HepG2 (cell line): Measurements from ENCODE around the gene CDK5RAP2. TPM values are rescaled to one million over a fixed set of nuclear protein-coding genes. Genes with fewer than 3 reads are reported as not detected.

Experiments
- HIVEP1 ChIP-seq: sonication (generic); formaldehyde crosslinking; IDR thresholded peaks from 2 replicates; pipeline ENCODE4 v1.4.0; 2020; ENCODE audit warnings: mild to moderate bottlenecking, missing genetic modification reagents
- KLF11 ChIP-seq: IDR thresholded peaks from 2 replicates; pipeline ENCODE4 v1.6.1; 2016; ENCODE audit warnings: missing compliant biosample characterization
- MYPOP ChIP-seq: sonication (generic); formaldehyde crosslinking; IDR thresholded peaks from 2 replicates; pipeline ENCODE4 v1.8.1; 2023; ENCODE audit warnings: mild to moderate bottlenecking, moderate library complexity, missing genetic modification reagents
- NCOA1 ChIP-seq: sonication (generic); formaldehyde crosslinking; IDR thresholded peaks from 2 replicates; pipeline ENCODE4 v1.9.0; 2021; ENCODE audit warnings: missing genetic modification reagents
- PRPF4 ChIP-seq: fragments of 200-400 bp; formaldehyde crosslinking; IDR thresholded peaks from 2 replicates; pipeline ENCODE4 v1.6.1; 2016; ENCODE audit warnings: low read length, low read depth; ENCODE audit not compliant: poor library complexity, severe bottlenecking
- SMAD3 ChIP-seq: sonication (generic); formaldehyde crosslinking; IDR thresholded peaks from 2 replicates; pipeline ENCODE4 v1.4.0; 2020; ENCODE audit warnings: missing genetic modification reagents
- THAP7 ChIP-seq: sonication (generic); formaldehyde crosslinking; IDR thresholded peaks from 2 replicates; pipeline ENCODE4 v1.8.1; 2023; ENCODE audit warnings: mild to moderate bottlenecking, missing genetic modification reagents
- YY1 ChIP-seq: IDR thresholded peaks from 2 replicates; pipeline ENCODE4 v1.6.1; 2011; ENCODE audit warnings: low read length, low read depth, moderate library complexity, mild to moderate bottlenecking; ENCODE audit not compliant: insufficient read depth, insufficient replicate concordance
- ZBTB40 ChIP-seq, 2 experiments: fragments of 450-650 bp in 1 of 2; sonication (generic) in 1 of 2; formaldehyde crosslinking in 1 of 2; IDR thresholded peaks; 2 replicates each; pipeline versions ENCODE4 v1.6.1 to v1.8.0; 2016 to 2022; ENCODE audit warnings: antibody characterized with exemption in 1 of 2, mild to moderate bottlenecking in 1 of 2, missing genetic modification reagents in 1 of 2
- ZBTB7B ChIP-seq: sonication (generic); formaldehyde crosslinking; IDR thresholded peaks from 2 replicates; pipeline ENCODE4 v1.4.0; 2020; ENCODE audit warnings: missing genetic modification reagents
- ZC3H4 ChIP-seq: sonication (generic); formaldehyde crosslinking; IDR thresholded peaks from 2 replicates; pipeline ENCODE4 v1.4.0; 2020; ENCODE audit warnings: missing genetic modification reagents, borderline replicate concordance
- ZFP41 ChIP-seq: sonication (generic); formaldehyde crosslinking; IDR thresholded peaks from 2 replicates; pipeline ENCODE4 v1.4.0; 2020; ENCODE audit warnings: mild to moderate bottlenecking, missing genetic modification reagents, borderline replicate concordance
- ZNF414 ChIP-seq: sonication (generic); formaldehyde crosslinking; IDR thresholded peaks from 2 replicates; pipeline ENCODE4 v1.5.0; 2020; ENCODE audit warnings: missing genetic modification reagents
- ZNF546 ChIP-seq: sonication (generic); formaldehyde crosslinking; conservative IDR thresholded peaks from 2 replicates; pipeline ENCODE4 v1.8.1; 2023; ENCODE audit warnings: mild to moderate bottlenecking, missing genetic modification reagents
- ZNF691 ChIP-seq: sonication (generic); formaldehyde crosslinking; IDR thresholded peaks from 2 replicates; pipeline ENCODE4 v1.4.0; 2020; ENCODE audit warnings: missing genetic modification reagents, low read depth, mild to moderate bottlenecking, borderline replicate concordance
- polyA plus RNA-seq, 8 experiments: library from polyadenylated mRNA; depleted of rRNA in 3 of 8; stranded (reverse) in 7 of 8; unstranded in 1 of 8; fragments of >200 nt; fragmentation: Illumina TruSeq in 4 of 8; extraction: Trizol in 4 of 8; gene quantifications; 2 replicates each; pipeline versions ENCODE4 v1.2.1 to v1.2.3, GENCODE V29; 2011 to 2016; ENCODE audit warnings: low read depth in 4 of 8, missing spikeins in 1 of 8, mixed read lengths in 1 of 8; ENCODE audit not compliant: insufficient read depth in 1 of 8
- total RNA-seq, 5 experiments: library from RNA; depleted of rRNA; stranded (reverse); fragments of >200 nt; fragmentation: Illumina TruSeq; extraction: Trizol; gene quantifications; 2 replicates each; pipeline ENCODE4 v1.2.3, GENCODE V29; 2016; ENCODE audit warnings: low read depth in 1 of 5

Gene CDK5RAP2
- total and polyA plus RNA-seq, 2 of the 13 experiments (the other 11 are each of a cell fraction or from before 2014, with no cell fraction given) = 31.8 to 42.2 TPM

- TF ChIP-seq MYPOP (CRISPR knock-in tag) (no peak), PRPF4 (no peak), NCOA1 (CRISPR knock-in tag) (no peak), THAP7 (CRISPR knock-in tag) (peak; percentile 64; the same call in 1 of the 2 replicates), HIVEP1 (CRISPR knock-in tag) (no peak), ZNF546 (no peak; the same call in 1 of the 2 replicates), ZBTB40 (IDR thresholded peaks at IDR 0.05) (no peak), ZBTB40 (CRISPR knock-in tag; IDR thresholded peaks at IDR 0.05) (no peak), ZFP41 (CRISPR knock-in tag) (no peak), ZNF414 (CRISPR knock-in tag) (peak; percentile 93), KLF11 (CRISPR knock-in tag) (peak; percentile 20; the same call in 1 of the 2 replicates), ZBTB7B (CRISPR knock-in tag) (peak; percentile 98), ZNF691 (CRISPR knock-in tag) (peak; percentile 65; the same call in 1 of the 2 replicates), YY1 (peak; percentile 50), SMAD3 (CRISPR knock-in tag) (peak; percentile 79; the same call in 1 of the 2 replicates), ZC3H4 (0 out of 2 replicates have a peak, but pooled peaks have one; percentile 71)
Measured at GRCh38 chr9:120383999-120384924, 195.7 kb downstream of the CDK5RAP2 start (continued).
